ENCODE data around the gene UGP2. TPM values are rescaled to one million over a fixed set of nuclear protein-coding genes. Genes with fewer than 3 reads are reported as not detected.

The UGP2 gene
- total and polyA plus RNA-seq, 10 of the 15 experiments (the other 5 are each of a cell fraction or from before 2014, with no cell fraction given) = 40.8 to 98.3 (median 76.1) TPM

DNA sequence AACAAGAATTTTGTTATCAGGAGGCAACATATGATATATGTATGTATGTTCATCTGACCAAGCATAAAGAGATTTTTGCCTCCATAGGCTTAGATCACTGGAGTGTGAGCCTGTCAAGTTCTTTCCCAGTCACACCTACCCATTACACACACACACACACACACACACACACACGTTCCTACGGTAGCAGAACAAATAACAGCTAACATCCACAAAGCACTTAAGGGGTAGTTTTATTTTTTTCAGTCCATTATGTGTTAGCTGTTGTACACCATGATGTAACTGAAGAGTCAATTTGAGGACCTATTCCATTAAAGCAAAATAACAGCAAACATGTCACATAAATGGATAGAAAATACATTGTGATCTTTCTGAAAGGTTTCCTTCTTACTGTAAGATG, 39.5 kb downstream of the UGP2 start:
- no peak overlapping the region for H3K4me2 ChIP-seq (ENCODE audit: control insufficient read depth, insufficient read depth)
- no peak for DNase-seq (ENCODE audit: low read depth, low spot score)
- no peak overlapping the region for H3K4me3 ChIP-seq
- no peaks in the 10 kb centered on the region for H3K79me2 ChIP-seq (ENCODE audit: control insufficient read depth, insufficient read depth, low read length)
- SMC1A ChIA-PET (ENCODE audit: uncharacterized antibody, unreplicated experiment) = interaction anchor here (1.1 to 1.2 kb wide), 2 partner anchors 16 to 20 kb away, joined by 3 read pairs; no protein-coding TSS in a partner anchor
- H3K36me3 ChIP-seq (ENCODE audit: control insufficient read depth in 2 of 2, insufficient read depth in 2 of 2, low read length in 1 of 2) = peaks cover 2 to 16% of the 10 kb centered on the region in 2 experiments; a peak in 2 of 4 replicates
- 93% methylated on average over 2 of the region's 2 CpGs for WGBS (ENCODE audit: insufficient coverage, insufficient replicate concordance, low lambda C conversion rate, missing lambda C conversion rate)
- in situ Hi-C loops (cut with MboI) = no loop called here
- FAIRE-seq = peak; percentile 27
- POLR2A ChIA-PET = interaction anchor here (0.7 kb wide), 1 partner anchor 93 kb away, joined by 3 read pairs; no protein-coding TSS in a partner anchor
- no TSS peak for BruUV-seq (replicated peaks)
- H2AFZ ChIP-seq (ENCODE audit: control insufficient read depth, low read depth, low read length) = no peak overlapping the region
- H4K20me1 ChIP-seq (ENCODE audit: control insufficient read depth, insufficient read depth) = no peaks in the 10 kb centered on the region
- H3K27ac ChIP-seq (ENCODE audit: control insufficient read depth, insufficient read depth) = no peak overlapping the region
- no peaks in the 10 kb centered on the region for H3K9me3 ChIP-seq (replicated peaks; ENCODE audit: control insufficient read depth, insufficient read depth, low read length)
- RAD21 ChIA-PET (ENCODE audit: unreplicated experiment) = no interaction called here
- H3K9ac ChIP-seq (ENCODE audit: control insufficient read depth, insufficient read depth, low read length) = no peak overlapping the region
- no peaks in the 10 kb centered on the region for H3K4me1 ChIP-seq (ENCODE audit: control insufficient read depth, insufficient read depth, low read length)
- TF ChIP-seq POLR2A (IDR thresholded peaks at IDR 0.05; ENCODE audit: low read depth, low read length) (no peak), MEF2A (IDR thresholded peaks at IDR 0.05; ENCODE audit: insufficient read depth, low read depth, low read length) (no peak), ESRRA (IDR thresholded peaks at IDR 0.05; ENCODE audit: low read length) (no peak), POU2F2 (IDR thresholded peaks at IDR 0.05; ENCODE audit: borderline replicate concordance, low read depth, low read length) (no peak), KAT2A (conservative IDR thresholded peaks at IDR 0.05; ENCODE audit: control insufficient read depth, low read depth, low read length) (no peak), RUNX3 (IDR thresholded peaks at IDR 0.05; ENCODE audit: low read length) (no peak), HDAC6 (IDR thresholded peaks at IDR 0.05; ENCODE audit: unreplicated experiment) (no peak), RFX5 (IDR thresholded peaks at IDR 0.05; ENCODE audit: low read depth, low read length) (no peak), ZNF207 (IDR thresholded peaks at IDR 0.05; ENCODE audit: borderline replicate concordance) (no peak)
- TF ChIP-seq, protein P1, sequence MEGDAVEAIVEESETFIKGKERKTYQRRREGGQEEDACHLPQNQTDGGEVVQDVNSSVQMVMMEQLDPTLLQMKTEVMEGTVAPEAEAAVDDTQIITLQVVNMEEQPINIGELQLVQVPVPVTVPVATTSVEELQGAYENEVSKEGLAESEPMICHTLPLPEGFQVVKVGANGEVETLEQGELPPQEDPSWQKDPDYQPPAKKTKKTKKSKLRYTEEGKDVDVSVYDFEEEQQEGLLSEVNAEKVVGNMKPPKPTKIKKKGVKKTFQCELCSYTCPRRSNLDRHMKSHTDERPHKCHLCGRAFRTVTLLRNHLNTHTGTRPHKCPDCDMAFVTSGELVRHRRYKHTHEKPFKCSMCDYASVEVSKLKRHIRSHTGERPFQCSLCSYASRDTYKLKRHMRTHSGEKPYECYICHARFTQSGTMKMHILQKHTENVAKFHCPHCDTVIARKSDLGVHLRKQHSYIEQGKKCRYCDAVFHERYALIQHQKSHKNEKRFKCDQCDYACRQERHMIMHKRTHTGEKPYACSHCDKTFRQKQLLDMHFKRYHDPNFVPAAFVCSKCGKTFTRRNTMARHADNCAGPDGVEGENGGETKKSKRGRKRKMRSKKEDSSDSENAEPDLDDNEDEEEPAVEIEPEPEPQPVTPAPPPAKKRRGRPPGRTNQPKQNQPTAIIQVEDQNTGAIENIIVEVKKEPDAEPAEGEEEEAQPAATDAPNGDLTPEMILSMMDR (IDR thresholded peaks at IDR 0.05 in 2 of 3, conservative IDR thresholded peaks at IDR 0.05 in 1 of 3; ENCODE audit: control insufficient read depth in 2 of 3, extremely low read depth in 1 of 3, insufficient read depth in 1 of 3, low read depth in 3 of 3, low read length in 3 of 3) = no peak
- TF ChIP-seq, protein P2, sequence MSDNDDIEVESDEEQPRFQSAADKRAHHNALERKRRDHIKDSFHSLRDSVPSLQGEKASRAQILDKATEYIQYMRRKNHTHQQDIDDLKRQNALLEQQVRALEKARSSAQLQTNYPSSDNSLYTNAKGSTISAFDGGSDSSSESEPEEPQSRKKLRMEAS (IDR thresholded peaks at IDR 0.05; ENCODE audit: low read depth, low read length) = no peak
- no peaks in the 10 kb centered on the region for H3K27me3 ChIP-seq (replicated peaks in 1 of 2; ENCODE audit: control insufficient read depth in 2 of 2, insufficient read depth in 2 of 2, low read length in 1 of 2)
- intact Hi-C loops (cut with micrococcal nuclease; ENCODE audit: unreplicated experiment) = no loop called here
- CTCF ChIA-PET = interaction anchor here (2.8 kb wide), 1 partner anchor 182 kb away, joined by 16 read pairs; no protein-coding TSS in a partner anchor
- no peak for ATAC-seq
